ENCODE data around the gene SERPINE1. TPM values are rescaled to one million over a fixed set of nuclear protein-coding genes. Genes with fewer than 3 reads are reported as not detected.

SERPINE1 gene
- total RNA-seq, 1 experiment from 2014 or later, result 370 TPM

DNA sequence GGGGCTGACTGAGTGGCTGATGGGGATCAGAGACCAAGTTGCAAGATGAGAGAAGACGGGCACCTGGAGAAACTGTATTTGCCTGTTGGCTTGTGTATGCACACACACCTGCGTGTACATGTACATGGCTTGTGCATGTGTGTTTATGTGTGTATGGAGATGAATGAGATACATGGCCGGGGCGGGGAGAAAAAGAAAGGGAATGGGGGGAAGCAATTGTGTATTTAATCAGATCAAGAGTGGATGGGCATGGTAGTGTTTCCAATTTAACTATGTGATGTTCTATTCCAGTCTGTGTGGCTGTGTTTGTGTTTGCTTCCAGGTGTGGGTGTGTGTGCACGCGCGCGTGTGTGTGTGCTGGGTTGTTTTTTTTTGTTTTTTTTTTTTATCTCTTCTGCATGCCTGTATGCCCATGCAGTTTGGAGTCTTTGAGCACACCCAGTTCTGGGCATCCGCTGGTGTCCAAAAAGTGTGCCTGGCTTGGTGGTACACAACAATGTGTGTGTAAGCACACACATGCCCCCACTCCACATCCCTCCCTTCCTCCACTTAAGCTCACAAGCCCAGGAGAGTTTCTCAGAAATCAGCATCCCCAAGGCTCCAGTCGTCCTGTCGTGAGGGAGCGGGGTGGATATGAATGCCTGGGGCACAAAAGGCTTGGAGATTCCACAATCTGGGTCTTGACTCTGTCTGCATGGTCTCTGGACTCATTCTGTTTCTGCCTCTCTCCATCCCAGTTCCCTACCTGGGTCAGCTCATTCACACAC, 40.9 kb downstream of the SERPINE1 start:
- no peak overlapping the region for H3K27ac ChIP-seq (ENCODE audit: low read length)
- BruUV-seq (replicated peaks), result no TSS peak
- H3K4me3 ChIP-seq (ENCODE audit: low read depth in 2 of 2, low read length in 2 of 2), result no peak overlapping the region
- ChIA-PET CTCF (no interaction called here), POLR2A (interaction anchor here (0.7 kb wide), 1 partner anchor 8 kb away, joined by 5 read pairs; no protein-coding TSS in a partner anchor)
- H3K9me3 ChIP-seq (ENCODE audit: control insufficient read depth, insufficient read depth, low read depth, low read length), result no peaks in the 10 kb centered on the region
- intact Hi-C loops (cut with micrococcal nuclease; ENCODE audit: unreplicated experiment) (no loop called here), in situ Hi-C loops (cut with HindIII; ENCODE audit: low pct_unique_long_range_greater_than_20kb, low sequenced_read_pairs) (no loop called here)
- H3K4me1 ChIP-seq (ENCODE audit: control insufficient read depth, insufficient read depth, low read length), result peaks cover 43% of the 10 kb centered on the region
- no peak for ATAC-seq
- peaks cover 16% of the 10 kb centered on the region for H3K27me3 ChIP-seq (ENCODE audit: control insufficient read depth, insufficient read depth, low read length)
- TF ChIP-seq POLR2AphosphoS5 (IDR thresholded peaks at IDR 0.05; ENCODE audit: low read depth, low read length) (no peak), TCF7L2 (IDR thresholded peaks at IDR 0.05; ENCODE audit: low read depth, low read length) (no peak), SIN3A (IDR thresholded peaks at IDR 0.05; ENCODE audit: borderline replicate concordance, insufficient read depth, low read depth, low read length) (no peak)
- TF ChIP-seq, protein P1, sequence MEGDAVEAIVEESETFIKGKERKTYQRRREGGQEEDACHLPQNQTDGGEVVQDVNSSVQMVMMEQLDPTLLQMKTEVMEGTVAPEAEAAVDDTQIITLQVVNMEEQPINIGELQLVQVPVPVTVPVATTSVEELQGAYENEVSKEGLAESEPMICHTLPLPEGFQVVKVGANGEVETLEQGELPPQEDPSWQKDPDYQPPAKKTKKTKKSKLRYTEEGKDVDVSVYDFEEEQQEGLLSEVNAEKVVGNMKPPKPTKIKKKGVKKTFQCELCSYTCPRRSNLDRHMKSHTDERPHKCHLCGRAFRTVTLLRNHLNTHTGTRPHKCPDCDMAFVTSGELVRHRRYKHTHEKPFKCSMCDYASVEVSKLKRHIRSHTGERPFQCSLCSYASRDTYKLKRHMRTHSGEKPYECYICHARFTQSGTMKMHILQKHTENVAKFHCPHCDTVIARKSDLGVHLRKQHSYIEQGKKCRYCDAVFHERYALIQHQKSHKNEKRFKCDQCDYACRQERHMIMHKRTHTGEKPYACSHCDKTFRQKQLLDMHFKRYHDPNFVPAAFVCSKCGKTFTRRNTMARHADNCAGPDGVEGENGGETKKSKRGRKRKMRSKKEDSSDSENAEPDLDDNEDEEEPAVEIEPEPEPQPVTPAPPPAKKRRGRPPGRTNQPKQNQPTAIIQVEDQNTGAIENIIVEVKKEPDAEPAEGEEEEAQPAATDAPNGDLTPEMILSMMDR (IDR thresholded peaks at IDR 0.05), result no peak
- TF ChIP-seq, protein P2, sequence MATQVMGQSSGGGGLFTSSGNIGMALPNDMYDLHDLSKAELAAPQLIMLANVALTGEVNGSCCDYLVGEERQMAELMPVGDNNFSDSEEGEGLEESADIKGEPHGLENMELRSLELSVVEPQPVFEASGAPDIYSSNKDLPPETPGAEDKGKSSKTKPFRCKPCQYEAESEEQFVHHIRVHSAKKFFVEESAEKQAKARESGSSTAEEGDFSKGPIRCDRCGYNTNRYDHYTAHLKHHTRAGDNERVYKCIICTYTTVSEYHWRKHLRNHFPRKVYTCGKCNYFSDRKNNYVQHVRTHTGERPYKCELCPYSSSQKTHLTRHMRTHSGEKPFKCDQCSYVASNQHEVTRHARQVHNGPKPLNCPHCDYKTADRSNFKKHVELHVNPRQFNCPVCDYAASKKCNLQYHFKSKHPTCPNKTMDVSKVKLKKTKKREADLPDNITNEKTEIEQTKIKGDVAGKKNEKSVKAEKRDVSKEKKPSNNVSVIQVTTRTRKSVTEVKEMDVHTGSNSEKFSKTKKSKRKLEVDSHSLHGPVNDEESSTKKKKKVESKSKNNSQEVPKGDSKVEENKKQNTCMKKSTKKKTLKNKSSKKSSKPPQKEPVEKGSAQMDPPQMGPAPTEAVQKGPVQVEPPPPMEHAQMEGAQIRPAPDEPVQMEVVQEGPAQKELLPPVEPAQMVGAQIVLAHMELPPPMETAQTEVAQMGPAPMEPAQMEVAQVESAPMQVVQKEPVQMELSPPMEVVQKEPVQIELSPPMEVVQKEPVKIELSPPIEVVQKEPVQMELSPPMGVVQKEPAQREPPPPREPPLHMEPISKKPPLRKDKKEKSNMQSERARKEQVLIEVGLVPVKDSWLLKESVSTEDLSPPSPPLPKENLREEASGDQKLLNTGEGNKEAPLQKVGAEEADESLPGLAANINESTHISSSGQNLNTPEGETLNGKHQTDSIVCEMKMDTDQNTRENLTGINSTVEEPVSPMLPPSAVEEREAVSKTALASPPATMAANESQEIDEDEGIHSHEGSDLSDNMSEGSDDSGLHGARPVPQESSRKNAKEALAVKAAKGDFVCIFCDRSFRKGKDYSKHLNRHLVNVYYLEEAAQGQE (IDR thresholded peaks at IDR 0.05; ENCODE audit: insufficient read depth in 1 of 2, low read depth in 2 of 2, low read length in 1 of 2), result no peak
- no peaks in the 10 kb centered on the region for H3K36me3 ChIP-seq (ENCODE audit: control insufficient read depth, insufficient read depth, low read length)
- no peak for DNase-seq (ENCODE audit: low read depth, low spot score)

DNA sequence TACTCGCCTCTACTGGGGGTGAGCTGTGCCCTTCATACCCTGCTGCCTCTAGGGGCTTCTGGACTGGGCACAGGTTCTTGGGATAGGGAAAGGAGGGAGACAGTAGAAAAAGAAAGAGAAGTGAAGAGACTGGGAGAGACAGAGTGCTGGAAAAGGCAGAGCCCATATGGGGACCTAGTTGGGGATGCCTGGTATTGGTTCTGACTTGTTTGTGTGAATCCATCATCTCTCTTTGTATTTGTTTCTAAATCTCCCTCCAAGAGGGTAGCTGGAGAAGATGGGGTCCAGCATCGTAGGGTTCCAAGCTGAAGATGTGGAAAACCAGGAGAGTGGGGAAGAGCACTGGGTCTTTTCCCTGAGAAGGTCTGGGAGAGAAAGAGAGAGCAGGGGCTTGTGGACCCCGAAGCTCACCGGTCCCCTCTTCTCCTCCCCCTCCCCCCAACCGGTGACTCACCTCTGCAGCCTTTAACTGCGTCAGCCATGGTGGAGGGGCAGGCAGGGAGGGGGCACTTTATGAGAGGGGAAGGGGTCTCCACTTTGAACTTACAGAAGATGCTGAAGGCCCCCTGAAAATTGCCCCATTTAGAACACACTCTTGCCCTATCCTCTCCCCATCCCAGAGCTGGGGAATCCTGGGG, 41.6 kb downstream of the SERPINE1 start:
- H3K27me3 ChIP-seq (ENCODE audit: control insufficient read depth, insufficient read depth, low read length), result peaks cover 16% of the 10 kb centered on the region
- ChIA-PET POLR2A (interaction anchor here (0.7 kb wide), 2 partner anchors 8 to 71 kb away, joined by 3 to 5 read pairs; no protein-coding TSS in a partner anchor), CTCF (no interaction called here)
- BruUV-seq (replicated peaks), result no TSS peak
- H3K9me3 ChIP-seq (ENCODE audit: control insufficient read depth, insufficient read depth, low read depth, low read length), result no peaks in the 10 kb centered on the region
- DNase-seq (ENCODE audit: low read depth, low spot score) (no peak), ATAC-seq (no peak)
- TF ChIP-seq SIN3A (IDR thresholded peaks at IDR 0.05; ENCODE audit: borderline replicate concordance, insufficient read depth, low read depth, low read length) (no peak), POLR2AphosphoS5 (IDR thresholded peaks at IDR 0.05; ENCODE audit: low read depth, low read length) (no peak), TCF7L2 (IDR thresholded peaks at IDR 0.05; ENCODE audit: low read depth, low read length) (no peak)
- TF ChIP-seq, protein P2 (IDR thresholded peaks at IDR 0.05; ENCODE audit: insufficient read depth in 1 of 2, low read depth in 2 of 2, low read length in 1 of 2), result no peak
- TF ChIP-seq, protein P1 (IDR thresholded peaks at IDR 0.05), result no peak
- no peaks in the 10 kb centered on the region for H3K36me3 ChIP-seq (ENCODE audit: control insufficient read depth, insufficient read depth, low read length)
- peaks cover 50% of the 10 kb centered on the region for H3K4me1 ChIP-seq (ENCODE audit: control insufficient read depth, insufficient read depth, low read length)
- H3K27ac ChIP-seq (ENCODE audit: low read length), result no peak overlapping the region
- no peak overlapping the region for H3K4me3 ChIP-seq (ENCODE audit: low read depth in 2 of 2, low read length in 2 of 2)
- in situ Hi-C loops (cut with HindIII; ENCODE audit: low pct_unique_long_range_greater_than_20kb, low sequenced_read_pairs), result no loop called here
- intact Hi-C loops (cut with micrococcal nuclease; ENCODE audit: unreplicated experiment), result no loop called here
